Measurements from ENCODE around the gene ATP8A1. TPM values are rescaled to one million over a fixed set of nuclear protein-coding genes. Genes with fewer than 3 reads are reported as not detected.

ATP8A1 gene
- total and polyA plus RNA-seq, 5 experiments from 2014 or later: 17.5 to 117 (median 31.1) TPM

- Mint-ChIP-seq H3K27ac (no peak overlapping the region), H3K4me3 (peak overlapping the region in 9 of 10 donors; percentile 37 to 86 (median 73)), H3K36me3 (peaks cover 0 to 7% (median 0%) of the 10 kb centered on the region in 3 donors)
Observed at GRCh38 chr4:42399393-42399792, 257.5 kb downstream of the ATP8A1 start.

DNA sequence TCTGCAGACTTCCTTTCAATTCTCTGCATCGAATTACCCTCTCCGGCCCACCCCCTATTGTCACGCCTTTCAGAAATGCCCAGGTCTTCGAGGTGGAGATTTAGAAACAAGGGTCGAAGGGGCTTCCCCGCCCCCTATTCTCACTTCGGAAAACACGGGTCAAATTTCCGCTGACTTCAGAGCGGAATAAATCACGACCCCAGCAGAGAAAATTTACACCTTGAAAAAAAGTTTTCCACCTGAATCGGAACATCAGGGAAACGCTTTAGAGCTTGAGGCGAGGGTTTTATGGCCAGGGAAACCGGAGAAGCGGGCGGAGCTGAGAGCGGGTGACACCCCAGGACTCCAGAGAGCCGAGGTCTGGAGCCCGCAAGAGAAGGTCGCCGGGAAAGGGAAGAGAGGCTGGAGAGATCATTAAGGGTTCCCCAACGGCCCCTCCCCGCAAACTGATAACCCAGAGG lies 258.0 kb downstream of the ATP8A1 start:
- ATAC-seq (no peak), DNase-seq (no peak)
- Mint-ChIP-seq H3K27ac (peak overlapping the region in 1 of 10 donors; percentile 79), H3K4me3 (peak overlapping the region; percentile 57 to 86 (median 72)), H3K27me3 (peaks cover 30 to 66% (median 48%) of the 10 kb centered on the region in 5 donors), H3K9me3 (no peaks in the 10 kb centered on the region), H3K4me1 (peaks cover 15 to 36% (median 33%) of the 10 kb centered on the region in 4 donors), H3K36me3 (peaks cover 0 to 7% (median 0%) of the 10 kb centered on the region in 3 donors)
- POLR2A ChIA-PET: no interaction called here

More at GRCh38 chr4:42399393-42399792, 257.5 kb downstream of the ATP8A1 start:
- ATAC-seq: no peak
- POLR2A ChIA-PET: no interaction called here
- Mint-ChIP-seq H3K4me1 (peaks cover 15 to 36% (median 33%) of the 10 kb centered on the region in 4 donors), H3K27me3 (peaks cover 30 to 64% (median 48%) of the 10 kb centered on the region in 5 donors), H3K9me3 (no peaks in the 10 kb centered on the region)
- no peak for DNase-seq

DNA sequence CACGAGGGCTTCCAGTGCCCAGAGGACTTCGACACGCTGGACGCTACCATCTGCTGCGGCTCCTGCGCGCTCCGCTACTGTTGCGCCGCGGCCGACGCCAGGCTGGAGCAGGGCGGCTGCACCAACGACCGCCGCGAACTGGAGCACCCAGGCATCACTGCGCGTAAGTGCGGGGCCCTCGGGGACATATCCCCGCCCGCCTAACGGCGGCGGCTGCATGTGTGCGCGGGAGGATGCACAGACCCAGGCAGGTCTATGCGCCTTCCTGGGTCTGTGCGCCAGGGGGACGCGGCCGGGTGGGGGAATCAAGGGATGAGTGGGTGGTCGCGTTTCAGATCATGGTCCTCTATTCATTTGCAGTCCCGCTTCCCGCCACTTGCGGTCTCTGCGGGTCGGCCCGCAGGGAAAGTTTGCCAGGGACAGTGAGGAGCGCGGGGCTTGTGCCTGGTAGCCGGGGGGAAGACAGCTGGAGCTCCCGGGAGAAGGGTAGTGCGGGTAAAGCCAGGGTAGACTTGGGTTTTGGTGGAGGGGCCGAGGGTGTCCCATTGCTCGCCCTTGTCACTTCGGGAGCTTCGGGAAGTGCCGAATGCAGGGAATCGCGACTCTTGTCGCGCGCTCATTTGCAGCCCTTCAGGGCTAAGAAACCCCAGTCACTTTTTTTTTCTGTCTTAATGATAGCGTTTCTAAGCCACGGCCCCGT lies 258.6 kb downstream of the ATP8A1 start:
- Mint-ChIP-seq H3K36me3 (peaks cover 0 to 7% (median 0%) of the 10 kb centered on the region in 3 donors), H3K9me3 (no peaks in the 10 kb centered on the region), H3K27ac (peak overlapping the region in 1 of 10 donors; percentile 79), H3K4me3 (peak overlapping the region; percentile 57 to 86 (median 72)), H3K27me3 (peaks cover 30 to 66% (median 48%) of the 10 kb centered on the region in 5 donors), H3K4me1 (peaks cover 15 to 36% (median 33%) of the 10 kb centered on the region in 4 donors)
- peak; percentile 32 to 68 for ATAC-seq
- POLR2A ChIA-PET: no interaction called here
- no peak for DNase-seq

DNA sequence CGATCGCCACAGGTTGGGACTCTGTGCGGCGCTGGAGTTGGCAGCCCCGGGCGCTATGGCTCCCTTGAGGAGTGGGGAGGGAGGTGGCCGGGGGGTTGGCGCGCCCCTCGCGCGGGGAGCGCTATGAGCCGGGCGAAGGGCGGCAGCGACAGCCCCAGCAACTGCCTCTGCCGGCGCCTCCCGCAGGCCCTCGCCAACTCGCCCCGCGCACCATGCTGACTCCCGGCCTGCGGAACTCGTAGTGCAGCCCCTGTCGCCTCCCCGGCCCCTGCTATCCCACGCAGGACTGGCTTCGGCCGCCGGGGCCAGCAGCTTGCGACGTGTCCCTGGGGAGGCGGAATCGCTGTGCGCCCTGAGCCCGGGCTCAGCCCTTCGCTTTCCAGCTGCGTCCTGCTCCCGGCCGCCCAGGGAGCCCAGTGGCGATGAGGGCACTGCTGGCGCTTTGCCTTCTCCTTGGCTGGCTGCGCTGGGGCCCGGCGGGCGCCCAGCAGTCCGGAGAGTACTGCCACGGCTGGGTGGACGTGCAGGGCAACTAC lies 259.2 kb downstream of the ATP8A1 start:
- POLR2A ChIA-PET: no interaction called here

DNA sequence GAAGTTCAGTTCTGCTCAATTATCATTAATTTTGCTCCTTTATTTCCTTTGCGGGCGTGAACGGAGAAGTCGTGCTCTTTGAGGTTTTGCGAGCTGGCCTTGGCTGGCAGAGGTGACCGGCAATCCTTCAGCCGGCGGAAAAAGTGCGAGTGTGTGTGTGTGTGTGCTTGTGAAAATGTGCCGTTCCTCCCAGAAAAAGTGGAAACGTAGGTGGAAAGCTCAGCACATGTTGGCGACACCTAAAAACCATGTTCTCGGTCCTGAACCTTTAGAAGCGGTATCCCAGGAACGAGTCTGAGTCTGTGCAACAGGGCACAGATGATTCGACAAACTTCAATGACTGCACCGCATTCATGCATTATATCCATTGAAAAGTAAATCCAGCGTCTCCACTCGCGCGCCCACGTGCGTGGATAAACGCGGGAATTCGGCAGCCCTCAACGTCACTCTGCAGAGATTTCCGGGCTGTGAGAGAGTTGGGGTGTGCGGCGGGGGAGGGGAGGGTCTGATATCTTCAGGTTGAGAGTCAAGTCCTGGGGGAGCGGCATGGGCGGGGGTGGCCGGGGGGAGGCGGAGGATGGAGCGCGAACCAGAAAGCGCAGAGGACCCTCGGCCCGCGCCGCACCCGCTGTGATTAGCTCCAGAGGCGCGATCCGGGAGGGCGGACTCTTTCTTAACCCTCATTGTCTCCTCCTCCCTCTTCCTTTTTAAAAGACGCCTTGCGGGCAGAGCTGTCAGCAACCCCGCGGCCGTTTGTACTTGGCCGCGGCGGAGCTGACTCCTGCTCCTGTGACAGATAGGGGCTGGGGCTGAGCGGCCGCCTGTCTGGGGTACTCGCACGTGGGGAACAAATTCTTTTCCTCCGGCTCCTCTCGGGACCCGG lies 259.9 kb downstream of the ATP8A1 start, which contains the start of gene SHISA3:
TSS of gene SHISA3 (plus strand) at position 737 of the 883 bp plus-strand sequence. CDS start 569 bp downstream, outside the sequence.
- Mint-ChIP-seq H3K4me1 (peaks cover 15 to 36% (median 33%) of the 10 kb centered on the region in 4 donors), H3K9me3 (no peaks in the 10 kb centered on the region), H3K27me3 (peaks cover 31 to 66% (median 51%) of the 10 kb centered on the region in 5 donors), H3K4me3 (peak within 1 kb of the TSS; percentile 79 to 91 (median 86)), H3K36me3 (peaks cover 0 to 7% (median 0%) of the 10 kb centered on the region in 3 donors), H3K27ac (no peak within 1 kb of the TSS)
- POLR2A ChIA-PET: no interaction called here
- DNase-seq (peak in 1 of 10 donors; percentile 6), ATAC-seq (peak; percentile 49 to 66)

More for the DNA sequence above, 259.2 kb downstream of the ATP8A1 start:
- H3K9me3 Mint-ChIP-seq: no peaks in the 10 kb centered on the region
- peak overlapping the region; percentile 79 to 91 (median 86) for H3K4me3 Mint-ChIP-seq
- H3K4me1 Mint-ChIP-seq: peaks cover 15 to 36% (median 33%) of the 10 kb centered on the region in 4 donors
- DNase-seq (no peak), ATAC-seq (peak; percentile 25 to 35)
- H3K27ac Mint-ChIP-seq: no peak overlapping the region
- H3K36me3 Mint-ChIP-seq: peaks cover 0 to 7% (median 0%) of the 10 kb centered on the region in 3 donors
- peaks cover 30 to 66% (median 51%) of the 10 kb centered on the region in 5 donors for H3K27me3 Mint-ChIP-seq

DNA sequence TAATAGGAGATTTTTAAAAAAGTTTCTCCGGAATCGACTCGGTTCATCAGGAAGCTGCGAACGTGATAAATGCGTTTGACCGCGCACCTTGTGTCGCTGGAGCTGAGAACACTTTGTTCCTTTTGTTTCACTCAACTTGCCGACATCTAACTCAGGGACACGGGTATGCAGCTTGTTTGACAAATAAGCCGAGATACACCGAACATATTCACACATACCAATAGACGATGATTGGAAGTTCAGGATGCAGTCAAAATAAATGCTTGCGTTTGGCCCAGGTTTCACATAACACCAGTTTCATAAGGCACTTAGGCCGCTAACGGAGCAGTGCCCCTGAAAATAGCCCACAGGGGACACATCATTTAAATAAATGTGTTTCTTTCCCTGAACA lies 260.5 kb downstream of the ATP8A1 start:
- DNase-seq: no peak
- Mint-ChIP-seq H3K36me3 (peaks cover 0 to 7% (median 0%) of the 10 kb centered on the region in 3 donors), H3K27me3 (peaks cover 34 to 62% (median 50%) of the 10 kb centered on the region in 5 donors), H3K4me3 (peak overlapping the region; percentile 79 to 91 (median 86)), H3K9me3 (no peaks in the 10 kb centered on the region), H3K27ac (no peak overlapping the region), H3K4me1 (peaks cover 15 to 36% (median 33%) of the 10 kb centered on the region in 4 donors)
- no peak for ATAC-seq
- POLR2A ChIA-PET: no interaction called here

DNA sequence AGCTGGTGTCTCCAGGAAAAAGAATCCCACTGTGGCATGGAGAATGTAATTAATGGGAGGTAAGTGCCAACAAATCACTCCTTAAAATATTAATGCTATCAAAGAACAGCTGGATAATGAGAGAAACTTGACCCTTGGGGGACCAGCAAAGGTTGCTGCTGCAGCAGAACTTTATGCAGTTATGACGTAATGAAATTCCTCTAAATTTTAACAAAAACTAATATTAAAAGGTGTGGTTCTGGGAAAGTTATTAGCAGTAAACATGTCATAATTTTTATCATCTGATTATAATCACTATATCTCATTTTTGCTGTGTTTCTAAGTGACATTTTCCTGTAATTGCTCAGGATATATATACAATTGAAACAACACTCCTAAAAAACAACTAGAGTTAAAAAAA lies 261.3 kb downstream of the ATP8A1 start:
- DNase-seq (no peak), ATAC-seq (no peak)
- Mint-ChIP-seq H3K27ac (no peak overlapping the region), H3K27me3 (peaks cover 32 to 55% (median 46%) of the 10 kb centered on the region in 5 donors), H3K9me3 (no peaks in the 10 kb centered on the region), H3K4me3 (peak overlapping the region in 1 of 10 donors; percentile 22), H3K36me3 (peaks cover 0 to 7% (median 0%) of the 10 kb centered on the region in 3 donors), H3K4me1 (peaks cover 15 to 36% (median 32%) of the 10 kb centered on the region in 4 donors)
- POLR2A ChIA-PET: no interaction called here

- Mint-ChIP-seq H3K9me3 (no peaks in the 10 kb centered on the region), H3K27ac (no peak overlapping the region), H3K4me3 (no peak overlapping the region), H3K27me3 (peaks cover 13 to 28% (median 20%) of the 10 kb centered on the region in 5 donors), H3K36me3 (peaks cover 0 to 7% (median 0%) of the 10 kb centered on the region in 3 donors), H3K4me1 (peaks cover 8 to 13% (median 11%) of the 10 kb centered on the region in 4 donors)
- POLR2A ChIA-PET: no interaction called here
- DNase-seq: no peak
- no peak for ATAC-seq
Observed at GRCh38 chr4:42392436-42392835, 264.5 kb downstream of the ATP8A1 start.

DNA sequence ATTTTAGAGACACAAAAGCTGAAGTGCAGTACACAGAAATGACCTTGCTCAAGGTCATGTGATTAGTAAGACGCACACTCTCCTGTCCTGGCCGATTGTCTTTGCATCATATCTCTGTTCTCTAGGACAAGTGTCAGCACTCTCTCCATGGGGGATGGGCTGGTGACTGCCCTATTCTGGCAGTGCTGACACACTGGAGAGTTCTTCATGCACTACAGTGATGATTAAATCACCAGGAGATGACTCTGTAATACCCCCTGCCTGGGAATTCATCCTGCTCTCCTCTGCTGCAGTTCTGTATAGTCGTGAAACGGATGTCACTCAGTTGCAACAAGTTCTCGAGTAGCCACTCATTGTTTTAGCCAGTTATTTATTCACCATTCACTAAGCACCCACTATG lies 264.9 kb downstream of the ATP8A1 start:
- POLR2A ChIA-PET: no interaction called here
- Mint-ChIP-seq H3K9me3 (no peaks in the 10 kb centered on the region), H3K27me3 (peaks cover 13 to 24% (median 18%) of the 10 kb centered on the region in 5 donors), H3K4me1 (peaks cover 8 to 9% (median 8%) of the 10 kb centered on the region in 4 donors), H3K4me3 (no peak overlapping the region), H3K36me3 (peaks cover 0 to 7% (median 0%) of the 10 kb centered on the region in 3 donors), H3K27ac (no peak overlapping the region)
- DNase-seq: no peak
- no peak for ATAC-seq

GRCh38 chr4:42391355-42391664 lies 265.6 kb downstream of the ATP8A1 start:
- peaks cover under 1 to 2% (median 1%) of the 10 kb centered on the region in 4 donors for H3K4me1 Mint-ChIP-seq

GRCh38 chr4:42390622-42391354 lies 266.1 kb downstream of the ATP8A1 start:
- Mint-ChIP-seq H3K4me1 (peaks cover 0 to 2% (median 0%) of the 10 kb centered on the region in 4 donors), H3K9me3 (no peaks in the 10 kb centered on the region), H3K27me3 (peaks cover 9 to 15% (median 10%) of the 10 kb centered on the region in 5 donors), H3K4me3 (no peak overlapping the region), H3K27ac (no peak overlapping the region), H3K36me3 (no peaks in the 10 kb centered on the region)
- POLR2A ChIA-PET: no interaction called here
- DNase-seq: no peak
- no peak for ATAC-seq

More at GRCh38 chr4:42391355-42391664, 265.6 kb downstream of the ATP8A1 start:
- no peak for ATAC-seq
- no peak overlapping the region for H3K4me3 Mint-ChIP-seq
- H3K27me3 Mint-ChIP-seq: peaks cover 9 to 17% (median 11%) of the 10 kb centered on the region in 5 donors
- H3K9me3 Mint-ChIP-seq: no peaks in the 10 kb centered on the region
- H3K27ac Mint-ChIP-seq: peak overlapping the region in 1 of 10 donors; percentile 16
- POLR2A ChIA-PET: no interaction called here
- no peaks in the 10 kb centered on the region for H3K36me3 Mint-ChIP-seq
- no peak for DNase-seq

DNA sequence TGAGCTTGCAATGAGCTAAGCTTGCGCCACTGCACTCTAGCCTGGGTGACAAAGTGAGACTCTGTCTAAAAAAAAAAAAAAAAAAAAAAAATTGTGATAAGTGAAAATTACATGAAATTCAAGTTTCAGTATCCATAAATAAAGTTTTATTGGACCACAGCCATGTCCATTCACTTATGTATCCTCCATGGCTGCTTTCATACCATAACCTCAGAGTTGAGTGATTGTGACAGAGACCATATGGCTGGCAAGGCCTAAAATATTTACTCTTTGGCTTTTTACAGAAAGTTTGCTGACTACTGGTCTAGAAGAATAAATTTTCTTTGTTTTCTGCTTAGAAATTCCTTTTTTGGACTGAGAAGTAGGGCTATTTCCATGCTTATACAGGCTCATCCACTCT lies 271.4 kb downstream of the ATP8A1 start:
- Mint-ChIP-seq H3K4me3 (no peak overlapping the region), H3K9me3 (peaks cover 0 to 2% (median 0%) of the 10 kb centered on the region in 9 donors), H3K36me3 (no peaks in the 10 kb centered on the region), H3K27me3 (peaks cover 5 to 20% (median 12%) of the 10 kb centered on the region in 5 donors), H3K4me1 (no peaks in the 10 kb centered on the region), H3K27ac (no peak overlapping the region)
- POLR2A ChIA-PET: no interaction called here
- ATAC-seq (no peak), DNase-seq (no peak)
